Inferior parietal cortex (tissue), 1 donor: ENCODE results near the gene SRBD1.

Experiments
- DNase-seq: peaks from one replicate; pipeline ENCODE4 v3.0.0-alpha.2; 2016; ENCODE audit errors: extremely low spot score

Gene SRBD1

DNA sequence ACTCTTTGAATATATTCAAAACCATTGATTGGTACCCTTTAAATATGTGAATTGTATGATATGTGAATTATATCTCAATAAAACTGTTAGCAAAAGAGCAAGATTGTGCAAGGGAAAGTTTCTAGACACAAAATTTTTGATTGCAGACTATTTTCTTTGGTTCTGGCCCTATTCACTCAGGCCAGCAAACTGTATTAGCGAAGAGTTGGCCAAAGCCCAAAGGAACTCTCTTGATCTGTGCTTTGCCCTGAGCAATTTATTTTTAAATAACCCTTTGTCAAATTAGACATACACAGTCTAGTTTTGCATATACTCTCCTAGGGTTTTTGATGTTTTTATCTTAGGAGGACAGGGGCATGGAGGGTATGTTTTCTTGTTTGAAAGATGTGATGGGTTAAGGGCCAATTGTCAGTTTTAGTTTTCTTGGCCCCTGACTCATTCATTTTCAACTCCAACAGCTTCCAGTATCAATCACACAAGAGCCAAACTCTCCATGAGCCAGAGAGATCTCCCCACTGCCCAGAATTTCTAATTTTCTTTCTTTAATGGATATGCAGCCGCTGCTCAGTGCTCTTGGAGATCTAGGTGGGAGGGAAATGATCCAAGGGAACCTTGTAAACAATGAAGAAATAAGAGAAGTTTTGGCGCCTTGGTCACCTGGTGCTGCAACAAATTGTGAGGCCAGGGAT is 231.5 kb downstream of the SRBD1 start:
- no peak for DNase-seq

DNA sequence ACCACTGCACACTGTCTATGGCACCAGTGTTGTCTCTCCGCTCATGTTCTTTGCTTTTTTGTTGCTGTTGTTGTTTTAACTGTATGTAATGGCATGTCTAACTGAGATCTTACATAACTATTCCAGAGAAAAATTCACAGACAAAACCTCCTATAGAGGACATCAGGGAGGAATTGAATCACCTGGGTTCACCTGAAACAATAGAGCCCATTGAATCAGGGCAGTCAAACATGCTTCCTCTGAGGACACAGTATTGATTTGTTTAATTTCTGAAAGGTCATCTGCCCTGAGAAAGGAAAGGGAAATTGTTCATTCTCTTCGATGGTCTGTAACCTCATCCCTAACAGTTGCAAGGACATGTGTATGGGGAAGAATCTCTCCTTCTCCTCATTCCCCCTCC is 237.5 kb downstream of the SRBD1 start:
- DNase-seq: no peak

DNA sequence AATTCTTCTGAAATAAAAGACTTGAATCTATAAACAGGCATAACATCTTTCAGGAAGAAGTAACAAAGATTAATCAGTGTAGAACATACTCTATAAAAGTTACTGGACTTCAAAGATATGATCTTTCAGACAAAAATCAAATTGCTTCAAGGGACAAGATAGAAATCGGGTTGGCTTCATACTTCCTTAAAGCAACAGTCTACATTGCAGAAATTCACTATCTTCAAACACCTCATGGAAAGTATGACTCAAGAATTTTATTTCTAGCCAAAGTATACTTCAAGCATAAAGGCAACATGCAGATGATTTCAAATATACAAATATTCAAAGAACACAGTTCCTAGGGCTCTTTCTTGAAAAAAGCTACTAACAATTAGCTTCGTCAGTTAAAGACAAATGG is 240.7 kb downstream of the SRBD1 start:
- DNase-seq: no peak

DNA sequence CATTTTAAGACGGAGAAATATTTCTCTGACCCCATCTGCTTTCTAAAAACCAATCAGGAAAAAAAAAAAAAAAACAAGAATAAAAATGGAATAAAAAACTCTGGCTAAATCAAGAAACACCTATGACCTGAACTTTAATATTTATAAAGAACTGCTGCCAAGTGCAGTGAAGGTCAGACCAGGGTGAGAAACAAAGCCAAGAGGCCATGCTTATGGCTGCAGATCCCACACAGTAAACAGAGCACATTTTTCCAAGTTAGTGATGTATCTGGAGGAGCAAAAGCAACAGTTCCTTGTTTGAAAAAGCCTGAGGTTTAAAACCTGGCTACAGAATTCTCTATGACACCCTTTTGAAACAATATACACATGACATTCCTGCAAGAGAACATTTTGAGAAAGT is 242.3 kb downstream of the SRBD1 start:
- DNase-seq: no peak

- DNase-seq: no peak
These were observed 249.4 kb downstream of the SRBD1 start for GRCh38 chr2:45361666-45362065.

GRCh38 chr2:45354776-45355175 is 256.3 kb downstream of the SRBD1 start:
- no peak for DNase-seq

GRCh38 chr2:45353879-45354278 is 257.2 kb downstream of the SRBD1 start:
- no peak for DNase-seq

DNA sequence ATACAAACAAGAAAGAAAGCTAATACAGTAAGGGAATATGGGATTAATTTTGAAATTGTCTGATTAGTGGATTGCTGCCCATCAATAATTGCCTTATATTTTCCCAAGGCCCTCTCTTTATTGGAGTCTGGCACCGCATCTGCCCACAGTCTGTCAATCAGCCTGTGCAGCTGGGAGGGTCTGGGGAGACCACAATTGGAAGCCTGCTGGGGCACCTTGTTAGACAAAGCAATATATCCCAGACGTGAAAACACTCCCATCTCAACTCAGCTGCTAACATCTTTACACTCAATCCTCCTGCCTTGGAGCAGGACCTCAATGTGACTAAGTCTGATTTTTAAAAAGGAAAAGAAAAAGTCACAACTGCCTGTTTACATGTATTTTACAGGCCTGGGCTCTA is 258.6 kb downstream of the SRBD1 start:
- DNase-seq: no peak

DNA sequence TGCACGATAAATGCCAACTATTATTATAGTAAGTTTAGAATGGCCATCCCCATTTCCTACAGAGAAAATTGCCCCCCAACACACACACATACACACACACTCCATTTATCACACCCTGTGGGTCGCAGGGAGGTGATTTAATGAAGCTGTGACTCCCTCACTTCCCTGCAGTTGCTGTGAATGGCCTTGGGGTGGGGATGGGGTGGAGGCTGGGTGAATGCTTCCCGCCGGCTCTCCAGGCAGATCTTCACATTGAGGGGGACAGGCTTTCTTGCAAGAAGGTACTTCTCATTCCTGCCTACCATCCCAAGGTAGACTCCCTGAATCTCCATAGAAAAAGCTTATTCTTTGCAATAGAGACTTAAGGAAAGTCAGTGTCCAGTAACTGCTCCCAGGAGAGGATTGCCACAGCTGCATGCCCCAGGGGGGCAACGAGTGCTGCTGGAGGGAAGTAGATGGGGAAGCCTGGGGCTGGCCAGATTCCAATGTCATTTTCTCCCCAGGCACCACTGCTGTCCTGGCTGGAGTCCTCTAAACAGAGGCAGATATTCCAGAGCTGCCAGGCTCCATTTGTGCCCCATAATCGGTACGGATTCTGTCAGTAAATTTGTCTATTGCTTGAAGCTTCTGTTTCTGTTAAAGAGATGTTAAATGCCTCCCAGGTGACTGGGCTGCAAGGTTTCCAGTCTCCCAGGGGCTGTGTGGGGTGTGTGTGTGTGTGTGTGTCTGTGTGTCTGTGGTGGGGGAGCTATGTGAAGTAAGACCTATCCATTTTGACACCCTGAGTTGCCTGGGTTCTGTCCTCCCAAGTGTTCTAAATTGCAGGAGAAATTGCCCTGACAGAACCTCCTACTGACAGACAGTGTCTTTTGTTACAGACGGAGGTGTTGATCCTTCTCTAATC is 265.5 kb downstream of the SRBD1 start:
- DNase-seq: no peak

- DNase-seq: no peak
These were observed 266.6 kb downstream of the SRBD1 start for GRCh38 chr2:45344502-45344901.

DNA sequence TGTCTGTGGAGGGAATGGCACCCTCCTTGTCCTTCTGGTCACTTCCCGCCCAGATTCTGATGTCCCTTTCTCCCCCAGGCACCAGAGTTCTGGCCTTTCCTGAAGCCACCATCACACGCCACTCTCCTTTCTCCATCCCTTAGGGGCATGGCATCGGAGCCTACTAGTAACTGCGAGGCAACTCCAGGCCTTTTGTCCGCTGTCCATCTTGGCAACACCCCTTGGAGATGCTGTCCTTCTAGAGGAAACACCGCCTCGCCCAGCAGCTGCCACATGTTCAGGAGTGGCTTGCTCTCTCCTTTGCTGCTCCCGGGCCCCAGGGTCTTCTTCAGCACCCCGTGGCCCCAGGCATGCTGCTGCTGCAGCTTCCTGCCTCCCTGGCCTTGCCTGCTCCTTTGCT is 267.0 kb downstream of the SRBD1 start:
- DNase-seq: no peak

DNA sequence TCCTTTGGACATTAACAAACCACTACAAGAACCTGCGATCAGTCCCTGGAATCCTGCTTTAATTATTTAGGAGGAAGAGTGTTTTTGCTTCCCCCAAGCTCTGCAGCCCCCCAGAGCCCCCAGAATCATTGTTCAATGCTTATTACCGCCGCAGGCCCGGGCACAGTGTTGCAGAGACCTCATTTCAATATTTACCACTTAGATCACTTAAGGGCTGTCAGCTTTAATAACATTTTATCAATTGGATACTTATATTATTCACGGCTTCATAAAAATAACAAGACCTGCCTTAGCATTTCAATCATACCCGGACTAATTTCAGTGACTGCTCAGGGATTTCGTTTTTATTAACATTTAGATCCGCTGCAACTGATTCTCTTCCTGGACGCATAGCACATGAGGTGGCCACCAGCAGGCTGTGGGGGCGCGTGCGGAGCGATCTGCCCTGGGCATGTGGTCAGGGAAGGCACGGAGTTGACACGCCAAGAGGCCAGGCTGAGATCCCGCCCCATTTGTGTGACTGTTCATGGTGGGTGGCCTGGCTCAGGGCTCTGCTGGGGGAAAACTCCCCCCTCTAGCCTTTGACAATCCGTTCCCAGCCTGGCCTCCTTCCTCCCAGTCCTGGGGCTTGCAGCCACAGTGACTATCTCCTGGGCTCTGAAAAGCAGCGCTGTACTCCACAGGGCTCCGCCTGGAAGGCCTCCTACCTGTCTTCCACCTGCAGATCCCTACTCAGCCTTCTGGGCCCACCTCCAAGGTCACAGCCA is 267.6 kb downstream of the SRBD1 start:
- no peak for DNase-seq

- no peak for DNase-seq
These were observed 270.7 kb downstream of the SRBD1 start for GRCh38 chr2:45340318-45340717.

GRCh38 chr2:45339253-45339652 is 271.8 kb downstream of the SRBD1 start:
- DNase-seq: no peak
